Measurements from ENCODE around the gene JAK1.

- no peak for TF ChIP-seq YY1 (IDR thresholded peaks at IDR 0.05; ENCODE audit: insufficient read depth, insufficient read length)
- TF ChIP-seq SUZ12 (IDR thresholded peaks at IDR 0.05; ENCODE audit: extremely low read depth, insufficient read depth, insufficient read length): no peak
- TF ChIP-seq ZNF274 (IDR thresholded peaks at IDR 0.05; ENCODE audit: low read depth, low read length): no peak
Observed at GRCh38 chr1:64839732-64840405, 126.5 kb downstream of the JAK1 start.

Measured in NT2/D1 (cell line).